C4-2B (cell line): Measurements from ENCODE around the gene MLLT10.

Experiments
- H3K27ac ChIP-seq: fragments of 450-650 bp; 2 replicates; pipeline ENCODE4 v1.5.1; 2017
- ZFX ChIP-seq: fragments of 450-650 bp; IDR thresholded peaks from 2 replicates; pipeline ENCODE4 v1.6.1; 2017
- TF ChIP-seq, protein P1 (sequence below): fragments of 450-650 bp; conservative IDR thresholded peaks from 2 replicates; pipeline ENCODE4 v1.5.1; 2017; ENCODE audit warnings: mild to moderate bottlenecking

The MLLT10 gene

DNA sequence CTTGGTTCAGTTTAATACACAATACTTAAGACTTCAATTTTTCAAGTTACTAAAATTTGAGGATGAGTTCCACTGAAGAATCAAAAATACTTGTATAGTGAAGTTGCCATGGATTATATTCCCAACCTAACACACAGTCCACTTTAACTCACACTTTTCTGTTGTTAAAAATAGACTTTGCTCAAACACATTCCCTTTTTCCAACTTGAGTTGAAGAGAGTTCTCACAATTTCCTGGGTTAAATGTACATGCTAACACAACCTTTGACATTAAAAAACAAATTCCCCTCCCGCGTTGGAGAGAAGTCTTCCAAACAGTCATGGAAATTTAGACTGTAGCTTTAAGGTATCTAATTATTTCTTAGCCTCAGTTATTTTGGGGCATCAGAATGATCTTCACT, 35.7 kb upstream of the MLLT10 start:
- no peak for TF ChIP-seq ZFX
- TF ChIP-seq, protein P1, sequence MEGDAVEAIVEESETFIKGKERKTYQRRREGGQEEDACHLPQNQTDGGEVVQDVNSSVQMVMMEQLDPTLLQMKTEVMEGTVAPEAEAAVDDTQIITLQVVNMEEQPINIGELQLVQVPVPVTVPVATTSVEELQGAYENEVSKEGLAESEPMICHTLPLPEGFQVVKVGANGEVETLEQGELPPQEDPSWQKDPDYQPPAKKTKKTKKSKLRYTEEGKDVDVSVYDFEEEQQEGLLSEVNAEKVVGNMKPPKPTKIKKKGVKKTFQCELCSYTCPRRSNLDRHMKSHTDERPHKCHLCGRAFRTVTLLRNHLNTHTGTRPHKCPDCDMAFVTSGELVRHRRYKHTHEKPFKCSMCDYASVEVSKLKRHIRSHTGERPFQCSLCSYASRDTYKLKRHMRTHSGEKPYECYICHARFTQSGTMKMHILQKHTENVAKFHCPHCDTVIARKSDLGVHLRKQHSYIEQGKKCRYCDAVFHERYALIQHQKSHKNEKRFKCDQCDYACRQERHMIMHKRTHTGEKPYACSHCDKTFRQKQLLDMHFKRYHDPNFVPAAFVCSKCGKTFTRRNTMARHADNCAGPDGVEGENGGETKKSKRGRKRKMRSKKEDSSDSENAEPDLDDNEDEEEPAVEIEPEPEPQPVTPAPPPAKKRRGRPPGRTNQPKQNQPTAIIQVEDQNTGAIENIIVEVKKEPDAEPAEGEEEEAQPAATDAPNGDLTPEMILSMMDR = no peak
- no peak overlapping the region for H3K27ac ChIP-seq

GRCh38 chr10:21498986-21499385, 35.0 kb upstream of the MLLT10 start:
- H3K27ac ChIP-seq = no peak overlapping the region
- TF ChIP-seq, protein P1 = no peak
- TF ChIP-seq ZFX = no peak

- H3K27ac ChIP-seq = no peak overlapping the region
- TF ChIP-seq, protein P1 = no peak
- no peak for TF ChIP-seq ZFX
These were observed 34.1 kb upstream of the MLLT10 start for GRCh38 chr10:21499701-21500577.

DNA sequence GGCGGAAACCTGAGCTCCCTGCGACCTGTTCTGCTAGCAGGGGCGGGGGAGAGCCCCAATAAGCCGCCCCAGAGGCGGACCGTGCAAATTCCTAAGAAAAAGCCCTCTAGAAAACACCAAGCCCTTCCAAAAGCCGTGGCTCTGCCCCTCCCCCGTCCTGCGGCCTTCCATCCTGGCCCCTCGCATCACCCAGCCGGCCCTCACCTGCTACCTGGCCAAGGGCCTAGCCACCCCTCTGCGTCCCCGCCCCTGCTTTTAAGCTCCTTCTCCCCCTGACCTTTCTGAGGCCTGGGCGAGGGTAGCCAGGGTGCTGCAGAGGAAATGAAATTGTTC, 33.5 kb upstream of the MLLT10 start:
- H3K27ac ChIP-seq = no peak overlapping the region
- TF ChIP-seq, protein P1 = no peak
- no peak for TF ChIP-seq ZFX

DNA sequence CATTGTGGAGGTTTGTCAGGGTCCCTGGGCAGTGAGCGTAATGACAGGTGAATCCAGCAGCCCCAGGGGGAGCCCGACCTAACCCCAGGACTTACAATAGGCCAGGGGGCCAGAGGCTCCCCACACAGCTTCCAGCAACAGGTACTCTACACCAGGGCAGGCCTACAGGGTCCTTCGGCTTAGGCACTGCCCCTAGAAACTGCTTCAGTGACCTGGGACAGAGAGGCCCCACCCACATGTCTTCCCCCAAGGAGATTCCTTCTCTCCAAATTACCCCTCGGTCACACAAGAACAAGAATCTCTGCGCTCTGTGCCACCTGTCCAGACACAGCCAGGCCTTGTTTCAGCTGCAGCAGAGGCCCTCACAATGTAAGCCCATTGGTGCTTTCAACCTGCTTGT, 32.9 kb upstream of the MLLT10 start:
- H3K27ac ChIP-seq = no peak overlapping the region
- TF ChIP-seq, protein P1 = no peak
- no peak for TF ChIP-seq ZFX

DNA sequence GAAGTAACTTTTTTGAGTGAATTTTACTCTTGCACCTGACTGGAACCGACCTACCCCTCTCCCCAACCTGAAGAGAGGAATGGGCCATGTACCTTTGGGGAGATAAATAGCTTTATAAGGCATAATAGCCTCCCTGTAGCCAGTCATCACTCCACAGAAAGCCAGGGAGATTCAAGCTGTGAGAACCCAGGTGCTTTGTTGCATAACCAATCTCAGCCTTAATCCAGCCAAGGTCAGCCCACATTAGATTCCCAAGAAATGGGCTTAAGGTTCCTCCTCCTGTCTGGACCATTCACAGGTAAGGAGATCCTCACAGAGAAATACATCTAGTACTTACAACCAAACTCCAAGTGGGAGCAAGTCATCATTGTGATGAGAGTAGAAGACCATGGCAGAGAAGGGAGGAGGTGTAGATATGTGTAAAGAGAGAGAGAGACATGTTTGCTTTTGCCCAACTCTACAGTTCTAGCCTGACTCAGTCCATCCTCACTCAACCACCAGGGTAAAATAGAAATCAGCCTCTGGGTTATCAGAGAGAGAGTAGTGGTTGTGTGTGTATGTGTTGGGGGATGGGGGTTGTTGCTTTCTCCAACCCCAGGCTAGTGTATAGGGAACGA, 32.2 kb upstream of the MLLT10 start:
- no peak overlapping the region for H3K27ac ChIP-seq
- TF ChIP-seq ZFX = no peak
- TF ChIP-seq, protein P1 = no peak

- TF ChIP-seq, protein P1 = no peak
- no peak for TF ChIP-seq ZFX
- no peak overlapping the region for H3K27ac ChIP-seq
These were observed 31.7 kb upstream of the MLLT10 start for GRCh38 chr10:21502348-21502740.
